Cerebellar nuclear complex (tissue), 1 donor: ENCODE results near the gene PCDHAC1.
A peak's percentile ranks its signal among the peaks of the same experiment; 100 is the strongest.
"Not testable (repeated sequence)": the region's sequence is repeated elsewhere in the genome, so short reads cannot be mapped to it uniquely, and the experiment has no call there.

Experiments used
- DNase-seq, 2 experiments: peaks; one replicate each; lab custom pipeline; 2025; lab: John Stamatoyannopoulos, UW

Gene PCDHAC1

DNA sequence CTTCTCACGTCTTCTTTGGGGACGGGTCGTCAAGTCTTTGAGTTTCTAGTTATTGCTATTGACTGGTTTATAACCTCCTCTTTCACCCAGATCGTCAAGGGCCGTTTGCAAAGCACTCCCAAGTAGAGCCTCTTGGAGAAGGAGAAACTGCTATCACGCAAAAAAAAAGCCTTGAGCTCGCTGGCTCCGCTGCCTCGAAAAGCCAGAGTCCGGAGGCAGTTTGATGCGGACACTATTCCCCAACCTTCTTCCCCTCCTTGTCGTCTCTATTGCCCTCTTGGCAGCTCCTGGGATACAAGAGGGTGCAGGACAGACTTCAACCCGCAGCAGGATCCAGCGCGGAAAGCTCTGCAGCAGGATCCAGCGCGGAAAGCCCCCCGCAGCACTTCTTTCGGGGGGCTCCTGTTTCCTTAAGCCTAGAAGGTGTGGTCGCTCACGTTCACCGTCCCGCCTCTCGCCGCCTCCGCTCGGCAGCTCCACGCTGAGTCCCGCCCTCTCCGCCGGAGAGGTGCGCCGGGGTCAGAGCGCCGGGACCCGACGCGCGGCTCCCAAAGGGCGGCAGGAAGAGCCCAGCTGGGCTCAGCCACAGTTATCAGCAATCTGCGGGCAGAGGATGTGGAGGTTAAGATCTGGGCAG lies at the start of gene PCDHAC1:
TSS of gene PCDHAC1 (plus strand) at position 494 of the 637 bp plus-strand sequence. CDS start 594 bp downstream, outside the sequence.
- no peak for DNase-seq

- DNase-seq: not testable (repeated sequence)
Measured at GRCh38 chr5:140876541-140877261, 49.4 kb upstream of the PCDHAC1 start.

GRCh38 chr5:140877262-140877581 lies 48.9 kb upstream of the PCDHAC1 start:
- no peak for DNase-seq

DNA sequence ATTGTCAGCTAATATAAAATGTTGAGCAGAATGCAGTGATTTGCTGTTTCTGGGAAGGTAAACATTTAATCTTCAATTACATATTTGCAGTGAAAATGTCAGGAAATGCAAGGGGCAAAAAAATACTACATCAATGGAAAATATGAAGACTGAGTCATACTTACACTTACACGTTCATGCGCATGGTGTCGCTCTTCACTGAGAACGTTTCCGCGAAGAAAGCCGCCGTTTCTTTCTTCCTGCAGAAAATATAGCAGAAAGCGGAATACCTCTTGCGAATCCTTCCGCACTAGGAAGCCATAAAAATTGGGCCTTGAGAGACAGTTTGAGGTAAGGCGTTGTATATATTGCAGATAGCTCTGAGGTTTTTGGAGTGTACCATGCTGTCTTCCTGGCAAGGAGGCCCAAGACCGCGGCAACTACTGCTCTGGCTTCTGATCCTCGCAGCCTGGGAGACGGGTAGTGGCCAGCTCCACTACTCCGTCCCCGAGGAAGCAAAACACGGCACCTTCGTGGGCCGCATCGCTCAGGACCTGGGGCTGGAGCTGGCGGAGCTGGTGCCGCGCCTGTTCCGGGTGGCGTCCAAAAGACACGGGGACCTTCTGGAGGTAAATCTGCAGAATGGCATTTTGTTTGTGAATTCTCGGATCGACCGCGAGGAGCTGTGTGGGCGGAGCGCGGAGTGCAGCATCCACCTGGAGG lies 44.1 kb upstream of the PCDHAC1 start, which contains the start of gene PCDHA13:
TSS of gene PCDHA13 (plus strand) at position 236 of the 702 bp plus-strand sequence. CDS start at position 381, 145 bp downstream.
- no peak for DNase-seq

GRCh38 chr5:140882591-140882899 lies 43.6 kb upstream of the PCDHAC1 start:
- DNase-seq: no peak

- DNase-seq: no peak
Measured at GRCh38 chr5:140883373-140883772, 42.7 kb upstream of the PCDHAC1 start.

GRCh38 chr5:140883927-140884697 lies 42.0 kb upstream of the PCDHAC1 start:
- DNase-seq: no peak

GRCh38 chr5:140916325-140916724 lies 9.8 kb upstream of the PCDHAC1 start:
- DNase-seq: no peak

DNA sequence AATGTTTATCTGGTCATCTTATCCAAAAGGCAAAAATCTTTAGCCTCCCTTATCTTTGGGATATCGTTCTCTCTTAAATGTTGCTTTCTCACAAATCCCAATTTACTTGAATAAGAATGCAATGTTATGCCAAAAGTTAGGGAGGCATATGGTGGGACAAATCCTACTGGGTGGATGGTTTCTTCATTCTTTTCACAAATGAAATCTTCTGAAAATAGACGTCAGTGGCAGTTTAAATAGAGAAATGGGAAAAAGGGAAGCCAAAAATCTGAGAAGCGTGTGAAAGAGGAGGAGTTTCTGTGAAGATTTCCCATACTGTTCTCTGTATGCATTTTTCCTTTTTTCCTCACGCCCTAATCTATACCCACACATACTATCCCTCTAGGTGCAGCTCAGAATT lies 2.5 kb upstream of the PCDHAC1 start:
- DNase-seq: no peak

GRCh38 chr5:140926443-140927227 lies 536 bp downstream of the PCDHAC1 start:
- DNase-seq: peak in 1 of 2 experiments; percentile 49

DNA sequence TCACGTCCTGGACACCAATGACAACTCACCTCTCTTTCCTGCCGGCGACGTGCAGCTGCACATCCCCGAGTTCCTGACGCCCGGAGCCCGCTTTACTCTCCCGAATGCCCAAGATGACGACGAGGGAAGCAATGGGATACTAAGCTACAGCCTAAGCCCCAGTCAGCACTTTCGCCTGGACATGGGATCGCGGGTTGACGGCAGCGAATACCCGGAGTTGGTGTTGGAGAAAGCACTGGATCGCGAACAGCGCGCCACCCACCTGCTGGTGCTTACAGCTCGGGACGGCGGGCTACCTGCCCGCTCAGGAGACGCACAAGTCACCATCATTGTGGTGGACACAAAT lies 1.1 kb downstream of the PCDHAC1 start:
- DNase-seq: no peak

GRCh38 chr5:140934964-140935606 lies 9.0 kb downstream of the PCDHAC1 start:
- no peak for DNase-seq

GRCh38 chr5:140946578-140946977 lies 20.5 kb downstream of the PCDHAC1 start:
- DNase-seq: no peak

- DNase-seq: no peak
Measured at GRCh38 chr5:140951636-140952035, 25.5 kb downstream of the PCDHAC1 start.

- no peak for DNase-seq
Measured at GRCh38 chr5:140953234-140953633, 27.1 kb downstream of the PCDHAC1 start.

GRCh38 chr5:140962190-140962589 lies 36.1 kb downstream of the PCDHAC1 start:
- no peak for DNase-seq

GRCh38 chr5:140964356-140964755 lies 38.3 kb downstream of the PCDHAC1 start:
- no peak for DNase-seq

- no peak for DNase-seq
Measured at GRCh38 chr5:140965905-140966292, 39.8 kb downstream of the PCDHAC1 start.

GRCh38 chr5:140966293-140967225 lies 40.5 kb downstream of the PCDHAC1 start, which contains the start of gene PCDHAC2:
Gene PCDHAC2 (plus strand): TSS chr5:140966476. CDS start chr5:140966767, 291 bp downstream.
- no peak for DNase-seq
